ENCODE measurements around the gene STK11IP. TPM values are rescaled to one million over a fixed set of nuclear protein-coding genes. Genes with fewer than 3 reads are reported as not detected.

STK11IP gene
- total and polyA plus RNA-seq, 9 of the 15 experiments (the other 6 are each of a cell fraction or from before 2014, with no cell fraction given), result 0.52 to 21.7 (median 5.6) TPM

- TF ChIP-seq ZBTB11 (CRISPR knock-in tag; IDR thresholded peaks at IDR 0.05) (no peak), ZNF830 (CRISPR knock-in tag; IDR thresholded peaks at IDR 0.05) (no peak)
These were observed 26.7 kb upstream of the STK11IP start (continued) for GRCh38 chr2:219570924-219571310.

GRCh38 chr2:219571311-219572236 is 26.1 kb upstream of the STK11IP start, which contains the start of gene OBSL1:
OBSL1 (minus strand) TSS chr2:219571539; CDS start chr2:219571232, 307 bp downstream.
- Histone ChIP-seq H3K4me3 (peak within 1 kb of the TSS; percentile 47), H3K9me3 (replicated peaks; ENCODE audit: control insufficient read depth, insufficient read depth, low read depth, low read length) (no peaks in the 10 kb centered on the region), H3K27me3 (ENCODE audit: control insufficient read depth in 2 of 2, insufficient read depth in 2 of 2, low read length in 2 of 2) (no peaks in the 10 kb centered on the region), H3K9ac (ENCODE audit: insufficient read depth in 1 of 2, low read depth in 2 of 2, low read length in 2 of 2) (peak within 1 kb of the TSS; percentile 81 to 94), H2AFZ (ENCODE audit: low read depth, low read length) (peak within 1 kb of the TSS; percentile 76), H3K36me3 (ENCODE audit: control insufficient read depth, insufficient read depth, low read length) (peaks cover 8% of the 10 kb centered on the region; the same call in 1 of the 3 replicates), H3K4me1 (replicated peaks in 1 of 2; ENCODE audit: control insufficient read depth in 2 of 2, insufficient read depth in 2 of 2, low read length in 2 of 2) (peaks cover 26 to 61% of the 10 kb centered on the region in 2 experiments; a peak in 4 of 5 replicates), H3K9me1 (ENCODE audit: control insufficient read depth, insufficient read depth, low read length) (no peaks in the 10 kb centered on the region), H3K4me2 (ENCODE audit: insufficient read depth, low read length) (peak within 1 kb of the TSS; percentile 79), H3K27ac (ENCODE audit: extremely low read depth, low read depth, low read length) (peak within 1 kb of the TSS; percentile 90), H4K20me1 (replicated peaks; ENCODE audit: control insufficient read depth, insufficient read depth, low read length) (no peaks in the 10 kb centered on the region), H3K79me2 (ENCODE audit: control insufficient read depth, insufficient read depth, low read length) (peaks cover 7% of the 10 kb centered on the region)
- BruUV-seq (replicated peaks), result no TSS peak
- in situ Hi-C loops (cut with MboI), result no loop called here
- peak; percentile 83 to 91 (median 85) for DNase-seq (ENCODE audit: extremely low read depth in 1 of 4, low spot score in 3 of 4)
- peak; percentile 71 for ATAC-seq
- peak; percentile 96 for FAIRE-seq
- ChIA-PET CTCF (ENCODE audit: low intra/inter-chr PET ratio) (interaction anchor here (0.8 kb wide), 1 partner anchor 70 kb away, joined by 6 read pairs; no protein-coding TSS in a partner anchor), POLR2A (interaction anchor here (1.0 to 2.5 kb wide), 4 partner anchors 9 to 25 kb away, joined by 3 to 12 read pairs (median 7); partner anchors contain the start of gene STK11IP)
- 0% methylated on average over 10 of the region's 42 CpGs for WGBS (ENCODE audit: insufficient coverage, low coverage, missing lambda C conversion rate)
- intact Hi-C loops (cut with micrococcal nuclease), result loop anchor here (1.0 to 2.0 kb wide), 2 partner anchors 24 to 27 kb away; partner anchors contain the start of gene TMEM198
- TF ChIP-seq ZNF184 (CRISPR knock-in tag; IDR thresholded peaks at IDR 0.05) (no peak), ZFP91 (CRISPR knock-in tag; IDR thresholded peaks at IDR 0.05) (no peak), CHAMP1 (IDR thresholded peaks at IDR 0.05) (no peak), E2F5 (CRISPR knock-in tag; IDR thresholded peaks at IDR 0.05) (no peak), C11orf30 (IDR thresholded peaks at IDR 0.05; ENCODE audit: low read depth) (no peak; the same call in 1 of the 2 replicates)

Measured in K562 (cell line).